ENCODE results near the gene SYNPO2. TPM values are rescaled to one million over a fixed set of nuclear protein-coding genes. Genes with fewer than 3 reads are reported as not detected.

SYNPO2 gene
- total RNA-seq, 1 experiment from 2014 or later: 0.93 TPM

GRCh38 chr4:118920247-118920646 is 31.6 kb downstream of the SYNPO2 start:
- H3K4me2 ChIP-seq (ENCODE audit: low read length): no peak overlapping the region
- ChIA-PET POLR2A (no interaction called here), CTCF (no interaction called here), RAD21 (ENCODE audit: low non-redundant PET in 1 of 2, low total read pairs in 2 of 2, uncharacterized antibody in 2 of 2, unreplicated experiment in 2 of 2) (no interaction called here)
- no peak overlapping the region for H3K27ac ChIP-seq (ENCODE audit: low read depth, low read length)
- no peak overlapping the region for H3K4me3 ChIP-seq (replicated peaks in 1 of 2; ENCODE audit: low read depth in 1 of 2, low read length in 2 of 2)
- H4K20me1 ChIP-seq (ENCODE audit: insufficient read depth): no peaks in the 10 kb centered on the region
- no TSS peak for BruUV-seq (replicated peaks)
- TF ChIP-seq POLR2A (IDR thresholded peaks at IDR 0.05; ENCODE audit: borderline replicate concordance, extremely low read depth, insufficient read depth, insufficient read length) (no peak), RAD21 (IDR thresholded peaks at IDR 0.05; ENCODE audit: low read depth) (no peak), YY1 (IDR thresholded peaks at IDR 0.05; ENCODE audit: extremely low read depth, insufficient replicate concordance, low read depth, low read length) (no peak), SP1 (IDR thresholded peaks at IDR 0.05; ENCODE audit: low read depth) (no peak), SRF (IDR thresholded peaks at IDR 0.05; ENCODE audit: low read depth) (no peak), POLR2AphosphoS5 (IDR thresholded peaks at IDR 0.05; ENCODE audit: low read depth, low read length) (no peak), EZH2 (IDR thresholded peaks at IDR 0.05) (no peak), CBX3 (IDR thresholded peaks at IDR 0.05; ENCODE audit: low read depth) (no peak), ZFX (IDR thresholded peaks at IDR 0.05) (no peak), CTCF (IDR thresholded peaks at IDR 0.05 in 2 of 3, conservative IDR thresholded peaks at IDR 0.05 in 1 of 3; ENCODE audit: borderline replicate concordance in 1 of 3, insufficient read depth in 1 of 3, low read depth in 2 of 3, low read length in 2 of 3) (no peak), ZNF274 (IDR thresholded peaks at IDR 0.05; ENCODE audit: low read depth, low read length) (no peak), FOSL1 (IDR thresholded peaks at IDR 0.05; ENCODE audit: low read depth) (no peak), TCF7L2 (IDR thresholded peaks at IDR 0.05; ENCODE audit: borderline replicate concordance, extremely low read depth, insufficient read depth, insufficient read length) (no peak), ATF3 (IDR thresholded peaks at IDR 0.05) (no peak), CEBPB (IDR thresholded peaks at IDR 0.05; ENCODE audit: low read depth) (no peak), ZBTB33 (IDR thresholded peaks at IDR 0.05; ENCODE audit: extremely low read depth, insufficient replicate concordance, low read length) (no peak)
- ATAC-seq: no peak
- peaks cover 0 to 4% of the 10 kb centered on the region in 2 experiments; a peak in 2 of 4 replicates for H3K4me1 ChIP-seq (ENCODE audit: control insufficient read depth in 1 of 2, insufficient read depth in 2 of 2, low read length in 2 of 2)
- no peaks in the 10 kb centered on the region for H3K27me3 ChIP-seq (ENCODE audit: insufficient read depth, low read length)
- H3K9me3 ChIP-seq (ENCODE audit: control insufficient read depth in 1 of 2, insufficient read depth in 1 of 2, low read depth in 1 of 2, low read length in 2 of 2): no peaks in the 10 kb centered on the region
- no peaks in the 10 kb centered on the region for H3K79me2 ChIP-seq (ENCODE audit: insufficient read depth, low read length)
- DNase-seq (ENCODE audit: low read depth, low spot score): no peak
- no peak overlapping the region for H3K9ac ChIP-seq (ENCODE audit: low read length)
- H3K9me2 ChIP-seq (ENCODE audit: insufficient read depth): peaks cover 3% of the 10 kb centered on the region; the same call in 1 of the 2 replicates
- H2AFZ ChIP-seq (ENCODE audit: low read depth, low read length, poor library complexity, severe bottlenecking): no peak overlapping the region
- intact Hi-C loops (cut with micrococcal nuclease): no loop called here
- no peaks in the 10 kb centered on the region for H3K36me3 ChIP-seq (ENCODE audit: control insufficient read depth in 1 of 2, insufficient read depth in 2 of 2, low read length in 2 of 2)
